ENCODE results near the gene YBEY.
A peak's percentile ranks its signal among the peaks of the same experiment; 100 is the strongest.

The YBEY gene

GRCh38 chr21:46325073-46325912, 39.2 kb downstream of the YBEY start (continued):
- TF ChIP-seq, protein P1, sequence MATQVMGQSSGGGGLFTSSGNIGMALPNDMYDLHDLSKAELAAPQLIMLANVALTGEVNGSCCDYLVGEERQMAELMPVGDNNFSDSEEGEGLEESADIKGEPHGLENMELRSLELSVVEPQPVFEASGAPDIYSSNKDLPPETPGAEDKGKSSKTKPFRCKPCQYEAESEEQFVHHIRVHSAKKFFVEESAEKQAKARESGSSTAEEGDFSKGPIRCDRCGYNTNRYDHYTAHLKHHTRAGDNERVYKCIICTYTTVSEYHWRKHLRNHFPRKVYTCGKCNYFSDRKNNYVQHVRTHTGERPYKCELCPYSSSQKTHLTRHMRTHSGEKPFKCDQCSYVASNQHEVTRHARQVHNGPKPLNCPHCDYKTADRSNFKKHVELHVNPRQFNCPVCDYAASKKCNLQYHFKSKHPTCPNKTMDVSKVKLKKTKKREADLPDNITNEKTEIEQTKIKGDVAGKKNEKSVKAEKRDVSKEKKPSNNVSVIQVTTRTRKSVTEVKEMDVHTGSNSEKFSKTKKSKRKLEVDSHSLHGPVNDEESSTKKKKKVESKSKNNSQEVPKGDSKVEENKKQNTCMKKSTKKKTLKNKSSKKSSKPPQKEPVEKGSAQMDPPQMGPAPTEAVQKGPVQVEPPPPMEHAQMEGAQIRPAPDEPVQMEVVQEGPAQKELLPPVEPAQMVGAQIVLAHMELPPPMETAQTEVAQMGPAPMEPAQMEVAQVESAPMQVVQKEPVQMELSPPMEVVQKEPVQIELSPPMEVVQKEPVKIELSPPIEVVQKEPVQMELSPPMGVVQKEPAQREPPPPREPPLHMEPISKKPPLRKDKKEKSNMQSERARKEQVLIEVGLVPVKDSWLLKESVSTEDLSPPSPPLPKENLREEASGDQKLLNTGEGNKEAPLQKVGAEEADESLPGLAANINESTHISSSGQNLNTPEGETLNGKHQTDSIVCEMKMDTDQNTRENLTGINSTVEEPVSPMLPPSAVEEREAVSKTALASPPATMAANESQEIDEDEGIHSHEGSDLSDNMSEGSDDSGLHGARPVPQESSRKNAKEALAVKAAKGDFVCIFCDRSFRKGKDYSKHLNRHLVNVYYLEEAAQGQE (tag by site-specific recombination; IDR thresholded peaks at IDR 0.05): peak; percentile 62; the same call in 1 of the 2 replicates
- TF ChIP-seq ZNF211 (tag by site-specific recombination; IDR thresholded peaks at IDR 0.05; ENCODE audit: low read depth) (no peak), ZNF10 (tag by site-specific recombination; IDR thresholded peaks at IDR 0.05) (no peak), ZNF555 (tag by site-specific recombination; conservative IDR thresholded peaks at IDR 0.05) (no peak), ZNF610 (tag by site-specific recombination; IDR thresholded peaks at IDR 0.05; ENCODE audit: borderline replicate concordance) (peak; percentile 32; the same call in 1 of the 2 replicates), ZNF837 (tag by site-specific recombination; IDR thresholded peaks at IDR 0.05) (no peak), ZNF629 (tag by site-specific recombination; IDR thresholded peaks at IDR 0.05) (no peak), ZNF302 (tag by site-specific recombination; IDR thresholded peaks at IDR 0.05; ENCODE audit: low read depth) (no peak), ZNF311 (tag by site-specific recombination; IDR thresholded peaks at IDR 0.05; ENCODE audit: borderline replicate concordance) (no peak), ZNF366 (tag by site-specific recombination; conservative IDR thresholded peaks at IDR 0.05) (0 out of 2 replicates have a peak, but pooled peaks have one; percentile 45), ZBTB6 (tag by site-specific recombination; IDR thresholded peaks at IDR 0.05) (no peak), ZNF830 (tag by site-specific recombination; IDR thresholded peaks at IDR 0.05; ENCODE audit: low read depth) (no peak), GLIS1 (tag by site-specific recombination; IDR thresholded peaks at IDR 0.05) (peak; percentile 9), ZNF777 (tag by site-specific recombination; IDR thresholded peaks at IDR 0.05; ENCODE audit: borderline replicate concordance) (no peak), ZIC2 (tag by site-specific recombination; IDR thresholded peaks at IDR 0.05) (no peak), ZNF792 (tag by site-specific recombination; IDR thresholded peaks at IDR 0.05) (no peak), ZNF571 (tag by site-specific recombination; IDR thresholded peaks at IDR 0.05) (no peak), ZBTB8A (tag by site-specific recombination; IDR thresholded peaks at IDR 0.05) (peak; percentile 66), ZBTB17 (tag by site-specific recombination; IDR thresholded peaks at IDR 0.05) (peak; percentile 87), ZNF768 (tag by site-specific recombination; IDR thresholded peaks at IDR 0.05) (no peak), ZFP3 (tag by site-specific recombination; IDR thresholded peaks at IDR 0.05; ENCODE audit: low read depth) (no peak), KLF1 (tag by site-specific recombination; IDR thresholded peaks at IDR 0.05) (no peak), ZNF600 (tag by site-specific recombination; IDR thresholded peaks at IDR 0.05) (peak; percentile 89), TCF7L2 (IDR thresholded peaks at IDR 0.05; ENCODE audit: borderline replicate concordance, low read depth, low read length) (no peak), ZNF426 (tag by site-specific recombination; IDR thresholded peaks at IDR 0.05) (no peak), ZBTB44 (tag by site-specific recombination; IDR thresholded peaks at IDR 0.05) (no peak)
- TF ChIP-seq, protein P2, sequence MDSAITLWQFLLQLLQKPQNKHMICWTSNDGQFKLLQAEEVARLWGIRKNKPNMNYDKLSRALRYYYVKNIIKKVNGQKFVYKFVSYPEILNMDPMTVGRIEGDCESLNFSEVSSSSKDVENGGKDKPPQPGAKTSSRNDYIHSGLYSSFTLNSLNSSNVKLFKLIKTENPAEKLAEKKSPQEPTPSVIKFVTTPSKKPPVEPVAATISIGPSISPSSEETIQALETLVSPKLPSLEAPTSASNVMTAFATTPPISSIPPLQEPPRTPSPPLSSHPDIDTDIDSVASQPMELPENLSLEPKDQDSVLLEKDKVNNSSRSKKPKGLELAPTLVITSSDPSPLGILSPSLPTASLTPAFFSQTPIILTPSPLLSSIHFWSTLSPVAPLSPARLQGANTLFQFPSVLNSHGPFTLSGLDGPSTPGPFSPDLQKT (IDR thresholded peaks at IDR 0.05; ENCODE audit: borderline replicate concordance, low read depth, low read length): no peak
- TF ChIP-seq, protein P3, sequence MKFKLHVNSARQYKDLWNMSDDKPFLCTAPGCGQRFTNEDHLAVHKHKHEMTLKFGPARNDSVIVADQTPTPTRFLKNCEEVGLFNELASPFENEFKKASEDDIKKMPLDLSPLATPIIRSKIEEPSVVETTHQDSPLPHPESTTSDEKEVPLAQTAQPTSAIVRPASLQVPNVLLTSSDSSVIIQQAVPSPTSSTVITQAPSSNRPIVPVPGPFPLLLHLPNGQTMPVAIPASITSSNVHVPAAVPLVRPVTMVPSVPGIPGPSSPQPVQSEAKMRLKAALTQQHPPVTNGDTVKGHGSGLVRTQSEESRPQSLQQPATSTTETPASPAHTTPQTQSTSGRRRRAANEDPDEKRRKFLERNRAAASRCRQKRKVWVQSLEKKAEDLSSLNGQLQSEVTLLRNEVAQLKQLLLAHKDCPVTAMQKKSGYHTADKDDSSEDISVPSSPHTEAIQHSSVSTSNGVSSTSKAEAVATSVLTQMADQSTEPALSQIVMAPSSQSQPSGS (tag by site-specific recombination; IDR thresholded peaks at IDR 0.05; ENCODE audit: low read depth): no peak
- TF ChIP-seq, protein P4, sequence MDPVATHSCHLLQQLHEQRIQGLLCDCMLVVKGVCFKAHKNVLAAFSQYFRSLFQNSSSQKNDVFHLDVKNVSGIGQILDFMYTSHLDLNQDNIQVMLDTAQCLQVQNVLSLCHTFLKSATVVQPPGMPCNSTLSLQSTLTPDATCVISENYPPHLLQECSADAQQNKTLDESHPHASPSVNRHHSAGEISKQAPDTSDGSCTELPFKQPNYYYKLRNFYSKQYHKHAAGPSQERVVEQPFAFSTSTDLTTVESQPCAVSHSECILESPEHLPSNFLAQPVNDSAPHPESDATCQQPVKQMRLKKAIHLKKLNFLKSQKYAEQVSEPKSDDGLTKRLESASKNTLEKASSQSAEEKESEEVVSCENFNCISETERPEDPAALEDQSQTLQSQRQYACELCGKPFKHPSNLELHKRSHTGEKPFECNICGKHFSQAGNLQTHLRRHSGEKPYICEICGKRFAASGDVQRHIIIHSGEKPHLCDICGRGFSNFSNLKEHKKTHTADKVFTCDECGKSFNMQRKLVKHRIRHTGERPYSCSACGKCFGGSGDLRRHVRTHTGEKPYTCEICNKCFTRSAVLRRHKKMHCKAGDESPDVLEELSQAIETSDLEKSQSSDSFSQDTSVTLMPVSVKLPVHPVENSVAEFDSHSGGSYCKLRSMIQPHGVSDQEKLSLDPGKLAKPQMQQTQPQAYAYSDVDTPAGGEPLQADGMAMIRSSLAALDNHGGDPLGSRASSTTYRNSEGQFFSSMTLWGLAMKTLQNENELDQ (tag by site-specific recombination; IDR thresholded peaks at IDR 0.05; ENCODE audit: low read depth): no peak
